B cell (primary cell): Measurements from ENCODE around the gene PRKRIP1.

Source experiments
- EZH2 ChIP-seq: IDR thresholded peaks from 2 replicates; pipeline ENCODE4 v1.6.1; 2012; ENCODE audit warnings: borderline replicate concordance, low read depth, mild to moderate bottlenecking, moderate library complexity, low read length; ENCODE audit not compliant: insufficient read depth, poor library complexity, severe bottlenecking
- TF ChIP-seq, protein P1 (sequence below): fragments of 200-600 bp; IDR thresholded peaks from one replicate; pipeline ENCODE4 v1.8.0; 2022; ENCODE audit warnings: antibody characterized with exemption, mild to moderate bottlenecking

DNA sequence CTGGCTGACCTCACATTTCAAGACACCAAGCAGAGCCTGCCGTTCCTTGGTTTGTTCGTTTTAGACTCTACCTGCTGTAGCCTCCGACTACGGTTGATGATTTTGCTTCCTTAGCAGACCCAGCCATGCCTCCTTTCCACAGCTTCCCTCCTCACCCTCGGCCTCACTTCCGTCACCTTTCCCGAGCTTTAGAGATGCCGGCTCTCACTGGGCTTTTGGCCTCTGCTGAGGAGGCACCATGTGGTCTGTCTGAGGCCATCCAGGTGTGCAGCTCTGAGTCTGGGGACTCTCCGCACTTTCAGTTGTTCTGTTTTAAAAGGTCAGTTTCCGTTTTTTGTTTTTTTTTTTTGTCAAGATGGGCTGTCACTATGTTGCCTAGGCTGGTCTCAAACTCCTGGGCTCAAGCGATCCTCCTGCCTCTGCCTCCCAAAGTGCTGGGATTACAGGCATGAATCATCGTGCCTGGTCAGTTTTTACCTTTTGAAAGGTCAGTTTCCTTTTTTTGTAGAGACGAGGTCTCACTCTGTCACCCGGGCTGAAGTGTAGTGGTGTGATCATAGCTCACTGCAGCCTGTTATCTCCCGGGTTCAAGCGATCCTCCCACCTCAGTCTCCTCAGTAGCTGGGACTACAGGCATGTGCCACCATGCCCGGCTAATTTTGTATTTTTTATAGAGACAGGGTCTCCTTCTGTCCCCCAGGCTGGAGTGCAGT lies 49.0 kb downstream of the PRKRIP1 start:
- TF ChIP-seq, protein P1, sequence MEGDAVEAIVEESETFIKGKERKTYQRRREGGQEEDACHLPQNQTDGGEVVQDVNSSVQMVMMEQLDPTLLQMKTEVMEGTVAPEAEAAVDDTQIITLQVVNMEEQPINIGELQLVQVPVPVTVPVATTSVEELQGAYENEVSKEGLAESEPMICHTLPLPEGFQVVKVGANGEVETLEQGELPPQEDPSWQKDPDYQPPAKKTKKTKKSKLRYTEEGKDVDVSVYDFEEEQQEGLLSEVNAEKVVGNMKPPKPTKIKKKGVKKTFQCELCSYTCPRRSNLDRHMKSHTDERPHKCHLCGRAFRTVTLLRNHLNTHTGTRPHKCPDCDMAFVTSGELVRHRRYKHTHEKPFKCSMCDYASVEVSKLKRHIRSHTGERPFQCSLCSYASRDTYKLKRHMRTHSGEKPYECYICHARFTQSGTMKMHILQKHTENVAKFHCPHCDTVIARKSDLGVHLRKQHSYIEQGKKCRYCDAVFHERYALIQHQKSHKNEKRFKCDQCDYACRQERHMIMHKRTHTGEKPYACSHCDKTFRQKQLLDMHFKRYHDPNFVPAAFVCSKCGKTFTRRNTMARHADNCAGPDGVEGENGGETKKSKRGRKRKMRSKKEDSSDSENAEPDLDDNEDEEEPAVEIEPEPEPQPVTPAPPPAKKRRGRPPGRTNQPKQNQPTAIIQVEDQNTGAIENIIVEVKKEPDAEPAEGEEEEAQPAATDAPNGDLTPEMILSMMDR: no peak
- TF ChIP-seq EZH2: no peak
